Upper lobe of left lung (tissue), 6 donors: ENCODE results near the gene HTRA3. TPM values are rescaled to one million over a fixed set of nuclear protein-coding genes. Genes with fewer than 3 reads are reported as not detected.

ENCODE experiments used
- ATAC-seq, 2 donors: fragments of 200-7000 bp; cut with Tn5 transposase; one replicate each; pipeline ENCODE4 v1.9.1; 2022; ENCODE audit warnings: mild to moderate bottlenecking in 2 of 2, moderate library complexity in 2 of 2; ENCODE audit not compliant: low FRiP score in 2 of 2
- DNase-seq, 2 donors: peaks; one replicate each; pipeline ENCODE4 v3.0.0-alpha.2; 2019 to 2020
- H3K27ac ChIP-seq, 4 donors: fragments of 200-600 bp; sonication (generic); one replicate each; pipeline ENCODE4 v1.5.1; 2016 to 2019
- H3K27me3 ChIP-seq, 4 donors: fragments of 200-600 bp; sonication (generic); one replicate each; pipeline ENCODE4 v1.5.1; 2017 to 2019
- H3K36me3 ChIP-seq, 4 donors: fragments of 200-600 bp; sonication (generic); one replicate each; pipeline ENCODE4 v1.5.1; 2016 to 2019
- H3K4me1 ChIP-seq, 4 donors: fragments of 200-600 bp; sonication (generic); one replicate each; pipeline ENCODE4 v1.5.1; 2018 to 2019
- H3K4me3 ChIP-seq, 4 donors: fragments of 200-600 bp; sonication (generic); one replicate each; pipeline ENCODE4 v1.5.1; 2017 to 2019; ENCODE audit warnings: mild to moderate bottlenecking in 2 of 4, moderate library complexity in 1 of 4
- H3K9me3 ChIP-seq, 4 donors: fragments of 200-600 bp; sonication (generic); one replicate each; pipeline ENCODE4 v1.5.1; 2018 to 2019
- CTCF ChIP-seq, 6 experiments: fragments of 450-650 bp in 4 of 6; fragments of 200-600 bp in 2 of 6; sonication (generic) in 2 of 6; IDR thresholded peaks; one replicate each; pipeline ENCODE4 v1.5.1; 2016 to 2019; ENCODE audit warnings: antibody characterized with exemption in 6 of 6
- EP300 ChIP-seq, 4 donors: sonication (generic); formaldehyde crosslinking; IDR thresholded peaks; one replicate each; pipeline ENCODE4 v1.5.1; 2017; ENCODE audit warnings: antibody characterized with exemption in 4 of 4, control low read depth in 2 of 4
- POLR2A ChIP-seq, 4 donors: fragments of 450-650 bp; IDR thresholded peaks; one replicate each; pipeline ENCODE4 v1.5.1; 2016 to 2017; ENCODE audit warnings: antibody characterized with exemption in 4 of 4, mild to moderate bottlenecking in 2 of 4
- POLR2AphosphoS5 ChIP-seq, 2 donors: sonication (generic); formaldehyde crosslinking; IDR thresholded peaks; one replicate each; pipeline ENCODE4 v1.5.1; 2017; ENCODE audit warnings: antibody characterized with exemption in 2 of 2
- WGBS, 2 donors: methylation state at CpG; one replicate each; pipeline ENCODE4 v1.1.5; 2017 to 2018; 5-methylcytosine and 5-hydroxymethylcytosine counted together
- total RNA-seq, 6 donors: library from RNA; depleted of rRNA in 4 of 6; stranded (reverse); fragments of >200 nt in 4 of 6; gene quantifications; one replicate each; pipeline versions ENCODE4 v1.1.0 to v1.2.1, GENCODE V29; 2016 to 2021
- donor health status: DM: no; HTN: no; CAD: no; lungs with moderate emphysema.
- donor health status: DM: no; HTN: yes; CAD: no; lungs with severe emphysema.

The HTRA3 gene
- total RNA-seq, 6 donors from 2014 or later = 5.2 to 51.1 (median 19.7) TPM

GRCh38 chr4:8297691-8298485 is 28.3 kb downstream of the HTRA3 start:
- Histone ChIP-seq H3K9me3 (no peaks in the 10 kb centered on the region), H3K27ac (peak overlapping the region in 1 of 4 donors; percentile 43), H3K36me3 (no peaks in the 10 kb centered on the region), H3K4me3 (no peak overlapping the region), H3K4me1 (no peaks in the 10 kb centered on the region), H3K27me3 (no peaks in the 10 kb centered on the region)
- 77 to 79% methylated on average over 18 to 20 of the region's 20 CpGs for WGBS, 2 donors
- DNase-seq = peak; percentile 15 to 72
- ATAC-seq = no peak
- TF ChIP-seq CTCF (IDR thresholded peaks at IDR 0.05) (no peak), POLR2A (IDR thresholded peaks at IDR 0.05) (no peak), POLR2AphosphoS5 (IDR thresholded peaks at IDR 0.05) (no peak), EP300 (IDR thresholded peaks at IDR 0.05) (no peak)

GRCh38 chr4:8300832-8301231 is 31.3 kb downstream of the HTRA3 start:
- Histone ChIP-seq H3K9me3 (no peaks in the 10 kb centered on the region), H3K27ac (no peak overlapping the region), H3K4me1 (no peaks in the 10 kb centered on the region), H3K27me3 (no peaks in the 10 kb centered on the region), H3K36me3 (no peaks in the 10 kb centered on the region), H3K4me3 (no peak overlapping the region)
- no peak for ATAC-seq
- 84 to 93% methylated on average over 1 of the region's 1 CpG for WGBS, 2 donors
- DNase-seq = no peak
- no peak for TF ChIP-seq POLR2A (IDR thresholded peaks at IDR 0.05)
- no peak for TF ChIP-seq POLR2AphosphoS5 (IDR thresholded peaks at IDR 0.05)
- TF ChIP-seq CTCF (IDR thresholded peaks at IDR 0.05) = no peak
- TF ChIP-seq EP300 (IDR thresholded peaks at IDR 0.05) = no peak

DNA sequence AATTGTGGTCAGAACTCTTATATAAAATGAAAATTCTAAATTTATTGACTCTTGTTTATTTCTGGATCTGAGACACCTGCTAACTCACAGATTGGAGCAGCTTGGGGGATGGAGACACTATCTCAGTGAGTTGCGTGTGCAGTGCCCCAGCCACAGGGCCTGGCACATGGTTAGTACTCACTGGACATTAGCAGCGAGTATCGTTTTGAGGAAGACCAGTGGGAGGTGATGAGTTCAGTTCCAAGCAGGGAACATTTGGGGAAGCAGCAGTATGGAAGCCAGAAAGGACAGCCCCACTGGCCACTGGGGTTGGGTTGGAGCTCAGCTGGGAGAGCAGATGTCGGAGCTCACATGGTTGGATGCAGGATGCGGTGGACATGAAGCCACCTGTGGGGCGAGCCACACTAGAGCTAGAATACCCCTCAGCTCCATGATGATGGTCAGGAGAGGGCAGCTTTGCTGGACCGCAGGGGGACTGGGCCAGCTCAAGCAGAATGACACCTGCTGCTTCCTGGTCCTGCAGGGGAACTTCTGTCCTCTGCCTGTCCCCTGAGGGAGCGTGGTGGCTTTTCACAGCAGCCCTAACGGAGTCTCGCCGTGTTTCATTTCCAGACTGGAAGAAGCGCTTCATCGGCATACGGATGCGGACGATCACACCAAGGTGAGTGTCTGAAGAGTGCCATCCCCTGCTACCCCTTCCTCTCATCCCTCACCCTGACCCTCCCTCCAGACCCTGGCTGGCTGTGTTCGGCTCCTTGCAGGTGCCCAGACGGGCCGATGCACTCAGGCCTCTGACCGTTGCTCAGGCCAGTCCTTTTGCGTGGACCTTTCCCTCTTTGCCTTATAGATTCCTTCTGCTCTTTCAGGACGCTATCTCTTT is 32.5 kb downstream of the HTRA3 start:
- Histone ChIP-seq H3K9me3 (no peaks in the 10 kb centered on the region), H3K4me3 (no peak overlapping the region), H3K4me1 (peaks cover 0 to 6% (median 2%) of the 10 kb centered on the region in 4 donors), H3K36me3 (no peaks in the 10 kb centered on the region), H3K27ac (no peak overlapping the region), H3K27me3 (no peaks in the 10 kb centered on the region)
- TF ChIP-seq POLR2A (IDR thresholded peaks at IDR 0.05) = no peak
- TF ChIP-seq POLR2AphosphoS5 (IDR thresholded peaks at IDR 0.05) = no peak
- no peak for TF ChIP-seq EP300 (IDR thresholded peaks at IDR 0.05)
- TF ChIP-seq CTCF (IDR thresholded peaks at IDR 0.05) = no peak
- DNase-seq (peak in 1 of 2 donors; percentile 8), ATAC-seq (no peak)
- 96% methylated on average over 19 to 22 of the region's 22 CpGs for WGBS, 2 donors

GRCh38 chr4:8303081-8303480 is 33.5 kb downstream of the HTRA3 start:
- Histone ChIP-seq H3K4me1 (peaks cover 0 to 6% (median 2%) of the 10 kb centered on the region in 4 donors), H3K9me3 (no peaks in the 10 kb centered on the region), H3K27ac (no peak overlapping the region), H3K4me3 (no peak overlapping the region), H3K36me3 (no peaks in the 10 kb centered on the region), H3K27me3 (no peaks in the 10 kb centered on the region)
- TF ChIP-seq POLR2A (IDR thresholded peaks at IDR 0.05) (no peak), EP300 (IDR thresholded peaks at IDR 0.05) (no peak), POLR2AphosphoS5 (IDR thresholded peaks at IDR 0.05) (no peak), CTCF (IDR thresholded peaks at IDR 0.05) (no peak)
- no peak for DNase-seq
- 73 to 77% methylated on average over 4 of the region's 4 CpGs for WGBS, 2 donors
- no peak for ATAC-seq
